H1 (cell line): ENCODE measurements around the gene FRMPD1. TPM values are rescaled to one million over a fixed set of nuclear protein-coding genes. Genes with fewer than 3 reads are reported as not detected.
A peak's percentile ranks its signal among the peaks of the same experiment; 100 is the strongest.

Source experiments
- CTCF ChIA-PET: fragments of 300-600 bp; sonication (Branson Sonifier 250); formaldehyde crosslinking; loops from one replicate; lab custom pipeline; 2021; ENCODE audit not compliant: partially characterized antibody; lab: Charles Lee
- POLR2A ChIA-PET: fragments of 300-600 bp; sonication (Branson Sonifier 250); formaldehyde crosslinking; loops from one replicate; lab custom pipeline; 2021; ENCODE audit warnings: inconsistent platforms; ENCODE audit not compliant: partially characterized antibody; lab: Charles Lee
- DNase-seq, 2 experiments: peaks; one replicate each; pipeline versions ENCODE4 v3.0.0 to v3.0.0-alpha.2; 2010 to 2022; ENCODE audit warnings: low spot score in 2 of 2, low read depth in 1 of 2, mixed read lengths in 1 of 2
- FAIRE-seq: peaks from 2 replicates; lab custom pipeline; 2011; peaks lifted over from hg19 to GRCh38; lab: Jason Lieb, UNC
- H2AFZ ChIP-seq: 2 replicates; pipeline ENCODE4 v1.8.1; 2012; ENCODE audit warnings: low read length, inconsistent platforms
- H2AK5ac ChIP-seq: 2 replicates; pipeline ENCODE4 v1.6.1; 2013; ENCODE audit warnings: low read depth, low read length
- H2BK120ac ChIP-seq: replicated peaks from 2 replicates; pipeline ENCODE3; 2013; ENCODE audit warnings: low read depth, low read length, inconsistent platforms
- H2BK12ac ChIP-seq: 2 replicates; pipeline ENCODE4 v1.6.1; 2013; ENCODE audit warnings: low read depth, low read length
- H2BK15ac ChIP-seq: 2 replicates; pipeline ENCODE4 v1.6.1; 2013; ENCODE audit warnings: low read length
- H2BK20ac ChIP-seq: 2 replicates; pipeline ENCODE4 v1.6.1; 2013; ENCODE audit warnings: low read length
- H2BK5ac ChIP-seq: 2 replicates; pipeline ENCODE4 v1.6.1; 2013; ENCODE audit warnings: low read depth, low read length
- H3K14ac ChIP-seq: 2 replicates; pipeline ENCODE4 v1.6.1; 2013; ENCODE audit warnings: inconsistent platforms; ENCODE audit not compliant: insufficient read length
- H3K18ac ChIP-seq: 2 replicates; pipeline ENCODE4 v1.6.1; 2013; ENCODE audit warnings: low read length; ENCODE audit errors: extremely low read depth
- H3K23ac ChIP-seq: 2 replicates; pipeline ENCODE4 v1.6.1; 2013; ENCODE audit warnings: inconsistent platforms; ENCODE audit not compliant: insufficient read length
- H3K23me2 ChIP-seq: 2 replicates; pipeline ENCODE4 v1.6.1; 2013; ENCODE audit warnings: low read depth, low read length
- H3K27ac ChIP-seq: 2 replicates; pipeline ENCODE4 v1.6.1; 2011; ENCODE audit warnings: low read depth, low read length, inconsistent platforms
- H3K27me3 ChIP-seq, 4 experiments: replicated peaks in 1 of 4; 1 replicate in 1 of 4; 2 replicates in 3 of 4; pipeline versions ENCODE4 v1.6.1 to v1.8.1; 2011 to 2013; ENCODE audit warnings: low read length in 3 of 4, mild to moderate bottlenecking in 3 of 4, inconsistent platforms in 2 of 4, mixed read lengths in 2 of 4, moderate library complexity in 1 of 4; ENCODE audit not compliant: control insufficient read depth in 3 of 4, insufficient read depth in 3 of 4; ENCODE audit errors: extremely low read depth in 1 of 4
- H3K36me3 ChIP-seq, 4 experiments: 2 replicates each; pipeline versions ENCODE4 v1.6.1 to v1.8.1; 2011 to 2013; ENCODE audit warnings: mild to moderate bottlenecking in 4 of 4, low read length in 3 of 4, moderate library complexity in 2 of 4, control low read depth in 1 of 4, inconsistent platforms in 1 of 4; ENCODE audit not compliant: insufficient read depth in 4 of 4, control insufficient read depth in 2 of 4
- H3K4ac ChIP-seq: replicated peaks from 2 replicates; pipeline ENCODE3; 2013; ENCODE audit warnings: low read length, low read depth, mixed read lengths, inconsistent platforms; ENCODE audit not compliant: insufficient read length
- H3K4me1 ChIP-seq, 4 experiments: replicated peaks in 1 of 4; 1 replicate in 1 of 4; 2 replicates in 3 of 4; pipeline versions ENCODE4 v1.6.1 to v1.8.1; 2011 to 2013; ENCODE audit warnings: low read length in 3 of 4, inconsistent platforms in 2 of 4, mixed read lengths in 1 of 4; ENCODE audit not compliant: insufficient read depth in 4 of 4, control insufficient read depth in 3 of 4
- H3K4me2 ChIP-seq, 2 experiments: 2 replicates each; pipeline versions ENCODE4 v1.6.1 to v1.8.1; 2011 to 2013; ENCODE audit warnings: low read depth in 2 of 2, low read length in 2 of 2, control low read depth in 1 of 2, inconsistent platforms in 1 of 2, mild to moderate bottlenecking in 1 of 2; ENCODE audit not compliant: insufficient read depth in 1 of 2
- H3K4me3 ChIP-seq, 4 experiments: fragments of 200-600, 300-600 bp in 1 of 4; sonication (generic), shearing (Covaris generic), sonication (Bioruptor Twin) in 1 of 4; 2 replicates each; pipeline versions ENCODE4 v1.5.1 to v1.8.1; 2011 to 2016; ENCODE audit warnings: low read length in 4 of 4, low read depth in 3 of 4, control low read depth in 2 of 4, inconsistent platforms in 2 of 4, mild to moderate bottlenecking in 2 of 4, mixed read lengths in 1 of 4, moderate library complexity in 1 of 4; ENCODE audit not compliant: insufficient read depth in 2 of 4; ENCODE audit errors: extremely low read depth in 1 of 4
- H3K56ac ChIP-seq: replicated peaks from 2 replicates; pipeline ENCODE3; 2013; ENCODE audit warnings: low read depth, mild to moderate bottlenecking, mixed read lengths, low read length, inconsistent platforms; ENCODE audit not compliant: insufficient read length
- H3K79me1 ChIP-seq: 2 replicates; pipeline ENCODE4 v1.6.1; 2013; ENCODE audit warnings: low read depth, low read length, control low read depth
- H3K79me2 ChIP-seq, 2 experiments: 2 replicates each; pipeline versions ENCODE4 v1.6.1 to v1.8.1; 2012 to 2013; ENCODE audit warnings: low read length in 2 of 2, mild to moderate bottlenecking in 2 of 2, inconsistent platforms in 1 of 2; ENCODE audit not compliant: insufficient read depth in 2 of 2, control insufficient read depth in 1 of 2
- H3K9ac ChIP-seq, 4 experiments: replicated peaks in 1 of 4; 1 replicate in 1 of 4; 2 replicates in 3 of 4; pipeline versions ENCODE4 v1.6.1 to v1.8.1; 2011 to 2013; ENCODE audit warnings: low read depth in 3 of 4, low read length in 3 of 4, control low read depth in 2 of 4, mild to moderate bottlenecking in 2 of 4, moderate library complexity in 2 of 4, inconsistent platforms in 1 of 4; ENCODE audit errors: extremely low read depth in 1 of 4
- H3K9me3 ChIP-seq, 2 experiments: 2 replicates each; pipeline versions ENCODE4 v1.6.1 to v1.8.1; 2012 to 2013; ENCODE audit warnings: mild to moderate bottlenecking in 2 of 2, moderate library complexity in 2 of 2, control low read depth in 1 of 2, inconsistent platforms in 1 of 2, low read depth in 1 of 2, low read length in 1 of 2, mixed read lengths in 1 of 2; ENCODE audit not compliant: insufficient read depth in 2 of 2
- H4K20me1 ChIP-seq, 2 experiments: replicated peaks in 1 of 2; 2 replicates each; pipeline versions ENCODE3 to v1.8.1; 2011 to 2013; ENCODE audit warnings: inconsistent platforms in 2 of 2, low read length in 2 of 2, mild to moderate bottlenecking in 1 of 2; ENCODE audit not compliant: insufficient read depth in 2 of 2, control insufficient read depth in 1 of 2
- H4K5ac ChIP-seq: 2 replicates; pipeline ENCODE4 v1.6.1; 2013; ENCODE audit warnings: low read length, low read depth, mixed read lengths, inconsistent platforms; ENCODE audit not compliant: insufficient read length
- H4K8ac ChIP-seq: 2 replicates; pipeline ENCODE4 v1.8.0; 2013; ENCODE audit warnings: mild to moderate bottlenecking, moderate library complexity, low read length, inconsistent platforms; ENCODE audit not compliant: insufficient read depth; ENCODE audit errors: extremely low read depth
- H4K91ac ChIP-seq: replicated peaks from 2 replicates; pipeline ENCODE3; 2013; ENCODE audit warnings: low read length, mixed read lengths, inconsistent platforms; ENCODE audit not compliant: insufficient read length
- CHD1 ChIP-seq: IDR thresholded peaks from 2 replicates; pipeline ENCODE4 v1.6.1; 2012; ENCODE audit warnings: low read depth, low read length, improper control_type of control experiment
- KDM1A ChIP-seq: fragments of 200-600, 300-600 bp; sonication (generic); IDR thresholded peaks from 2 replicates; pipeline ENCODE4 v1.7.1; 2016; ENCODE audit warnings: mild to moderate bottlenecking, low read length, borderline replicate concordance
- KDM5A ChIP-seq: fragments of 200-600 bp; IDR thresholded peaks from 2 replicates; pipeline ENCODE4 v1.7.1; 2012; ENCODE audit warnings: mild to moderate bottlenecking, low read length, inconsistent platforms, mixed read lengths
- USF2 ChIP-seq: IDR thresholded peaks from 2 replicates; pipeline ENCODE4 v1.6.1; 2011; ENCODE audit warnings: low read length, improper control_type of control experiment
- WGBS, 2 experiments: shearing (Covaris generic) in 1 of 2; methylation state at CpG; one replicate each; pipeline versions ENCODE4 v1.1.6 to v1.1.7; 2013 to 2015; ENCODE audit warnings: low lambda C conversion rate in 2 of 2, mixed read lengths in 2 of 2, inconsistent platforms in 1 of 2, low coverage in 1 of 2, missing lambda C conversion rate in 1 of 2; ENCODE audit not compliant: insufficient replicate concordance in 2 of 2, insufficient coverage in 1 of 2, insufficient read length in 1 of 2; ENCODE audit errors: extremely low coverage in 1 of 2, missing lambda C conversion rate in 1 of 2; 5-methylcytosine and 5-hydroxymethylcytosine counted together
- polyA plus RNA-seq, 7 experiments: library from polyadenylated mRNA; depleted of rRNA in 3 of 7; stranded (reverse) in 5 of 7; unstranded in 2 of 7; fragments of >200 nt in 5 of 7; fragments of 200-250 nt in 2 of 7; gene quantifications; 1 replicate in 5 of 7; 2 replicates in 1 of 7; 4 replicates in 1 of 7; pipeline versions ENCODE4 v1.2.1 to v1.2.3, GENCODE V29; 2011 to 2013; ENCODE audit warnings: missing spikeins in 2 of 7, mixed read lengths in 2 of 7
- total RNA-seq: library from RNA; stranded (reverse); fragmentation: NEBNext Ultra II Directional; extraction: Animal tissue kit (Norgen Biotek cat#: 25700); gene quantifications from 2 replicates; pipeline ENCODE4 v1.2.1, GENCODE V29; 2021

Gene FRMPD1
- total and polyA plus RNA-seq, 2 of the 8 experiments (the other 6 are each of a cell fraction or from before 2014, with no cell fraction given): 0.27 to 0.32 TPM

- Histone ChIP-seq H2BK20ac (no peak overlapping the region), H3K23ac (no peak overlapping the region), H3K18ac (no peak overlapping the region), H3K27me3 (no peaks in the 10 kb centered on the region), H3K27ac (no peak overlapping the region), H3K36me3 (no peaks in the 10 kb centered on the region), H2BK5ac (no peak overlapping the region), H3K9me3 (no peaks in the 10 kb centered on the region), H3K4me2 (peak overlapping the region; percentile 31 to 46; a peak in 2 of 4 replicates), H4K8ac (no peak overlapping the region), H3K79me1 (no peaks in the 10 kb centered on the region), H2AFZ (peak overlapping the region; percentile 97; the same call in 1 of the 2 replicates), H3K9ac (no peak overlapping the region), H2BK12ac (no peak overlapping the region), H3K79me2 (no peaks in the 10 kb centered on the region), H3K23me2 (0 out of 2 replicates have a peak, but pooled peaks cover 1% of the 10 kb centered on the region), H3K4me3 (peak overlapping the region in 1 of 4 experiments; percentile 2; a peak in 1 of 8 replicates), H4K20me1 (no peaks in the 10 kb centered on the region), H3K4ac (no peak overlapping the region), H2BK120ac (no peak overlapping the region), H3K14ac (no peak overlapping the region), H2BK15ac (no peak overlapping the region), H4K91ac (no peak overlapping the region), H4K5ac (no peak overlapping the region), H2AK5ac (no peak overlapping the region), H3K56ac (no peak overlapping the region), H3K4me1 (peaks cover 0 to 14% (median 3%) of the 10 kb centered on the region in 4 experiments; a peak in 4 of 7 replicates)
- ChIA-PET CTCF (no interaction called here), POLR2A (no interaction called here)
- WGBS, 2 experiments: 45% methylated on average over 5 of the region's 5 CpGs; no CpG with 5 or more reads in 1 of the 2 experiments
- TF ChIP-seq USF2 (0 out of 2 replicates have a peak, but pooled peaks have one; percentile 26), KDM5A (no peak), KDM1A (no peak), CHD1 (no peak)
- FAIRE-seq (no peak), DNase-seq (no peak)
These were observed 80.1 kb downstream of the FRMPD1 start for GRCh38 chr9:37730839-37731238.
